Right lobe of liver (tissue), 6 donors: Measurements from ENCODE around the gene C10orf95. TPM values are rescaled to one million over a fixed set of nuclear protein-coding genes. Genes with fewer than 3 reads are reported as not detected.

ENCODE experiments used
- ATAC-seq, 4 donors: fragments of 200-7000 bp; cut with Tn5 transposase; one replicate each; pipeline ENCODE4 v1.9.1; 2020; ENCODE audit warnings: mild to moderate bottlenecking in 4 of 4, moderate library complexity in 4 of 4
- DNase-seq, 3 donors: peaks; one replicate each; pipeline ENCODE4 v3.0.0-alpha.2; 2020
- H3K27ac ChIP-seq, 3 donors: fragments of 200-600 bp; one replicate each; pipeline ENCODE4 v1.8.0; 2022
- H3K27me3 ChIP-seq, 2 donors: fragments of 200-600 bp; one replicate each; pipeline ENCODE4 v1.8.0; 2022
- H3K36me3 ChIP-seq, 4 donors: fragments of 200-600 bp; sonication (generic) in 1 of 4; one replicate each; pipeline versions ENCODE4 v1.5.1 to v1.8.0; 2017 to 2022; ENCODE audit warnings: control low read depth in 1 of 4
- H3K4me1 ChIP-seq, 4 donors: fragments of 200-600 bp; sonication (generic) in 1 of 4; one replicate each; pipeline versions ENCODE4 v1.5.1 to v1.8.0; 2017 to 2022; ENCODE audit warnings: control low read depth in 1 of 4
- H3K4me3 ChIP-seq, 3 donors: fragments of 200-600 bp; one replicate each; pipeline ENCODE4 v1.8.0; 2022
- H3K9me3 ChIP-seq, 4 donors: fragments of 200-600 bp; sonication (generic) in 1 of 4; one replicate each; pipeline versions ENCODE4 v1.5.1 to v1.8.0; 2017 to 2022; ENCODE audit warnings: control low read depth in 1 of 4
- POLR2A ChIP-seq: fragments of 450-650 bp; IDR thresholded peaks from one replicate; pipeline ENCODE4 v1.6.1; 2017; ENCODE audit warnings: antibody characterized with exemption, mild to moderate bottlenecking
- WGBS: methylation state at CpG from one replicate; pipeline ENCODE4 v1.1.6; 2018; ENCODE audit warnings: low coverage, low lambda C conversion rate; ENCODE audit not compliant: insufficient coverage; ENCODE audit errors: missing lambda C conversion rate; 5-methylcytosine and 5-hydroxymethylcytosine counted together
- intact Hi-C, 2 donors: fragments of 100-400 bp; cut with DNase I; formaldehyde crosslinking; loops; one replicate each; pipeline versions ENCODE4 v1.11.2 to v1.14.1; 2022
- total RNA-seq, 6 experiments: library from RNA; depleted of rRNA in 2 of 6; stranded (reverse); fragments of >200 nt in 2 of 6; fragmentation: NEBNext Ultra II Directional in 3 of 6; extraction: Animal tissue kit (Norgen Biotek cat#: 25700) in 3 of 6; gene quantifications; one replicate each; pipeline versions ENCODE4 v1.1.0 to v1.2.4, GENCODE V29; 2016 to 2023
- TF ChIP-seq, protein P1 (sequence below), 4 donors: fragments of 200-600 bp in 3 of 4; fragments of 450-650 bp in 1 of 4; IDR thresholded peaks; one replicate each; pipeline versions ENCODE4 v1.5.1 to v1.8.0; 2016 to 2022; ENCODE audit warnings: antibody characterized with exemption in 4 of 4, mild to moderate bottlenecking in 2 of 4
- donor health status: DM: no; HTN: yes; CAD: no.
- donor health status: DM: no; HTN: no; CAD: no.
- donor health status: DM: no; HTN: no; CAD: no.
- donor health status: DM: no; HTN: yes; CAD: no.
- donor health status: DM: no; HTN: yes; CAD: no.

The C10orf95 gene
- total RNA-seq, 6 experiments from 2014 or later, result not detected

DNA sequence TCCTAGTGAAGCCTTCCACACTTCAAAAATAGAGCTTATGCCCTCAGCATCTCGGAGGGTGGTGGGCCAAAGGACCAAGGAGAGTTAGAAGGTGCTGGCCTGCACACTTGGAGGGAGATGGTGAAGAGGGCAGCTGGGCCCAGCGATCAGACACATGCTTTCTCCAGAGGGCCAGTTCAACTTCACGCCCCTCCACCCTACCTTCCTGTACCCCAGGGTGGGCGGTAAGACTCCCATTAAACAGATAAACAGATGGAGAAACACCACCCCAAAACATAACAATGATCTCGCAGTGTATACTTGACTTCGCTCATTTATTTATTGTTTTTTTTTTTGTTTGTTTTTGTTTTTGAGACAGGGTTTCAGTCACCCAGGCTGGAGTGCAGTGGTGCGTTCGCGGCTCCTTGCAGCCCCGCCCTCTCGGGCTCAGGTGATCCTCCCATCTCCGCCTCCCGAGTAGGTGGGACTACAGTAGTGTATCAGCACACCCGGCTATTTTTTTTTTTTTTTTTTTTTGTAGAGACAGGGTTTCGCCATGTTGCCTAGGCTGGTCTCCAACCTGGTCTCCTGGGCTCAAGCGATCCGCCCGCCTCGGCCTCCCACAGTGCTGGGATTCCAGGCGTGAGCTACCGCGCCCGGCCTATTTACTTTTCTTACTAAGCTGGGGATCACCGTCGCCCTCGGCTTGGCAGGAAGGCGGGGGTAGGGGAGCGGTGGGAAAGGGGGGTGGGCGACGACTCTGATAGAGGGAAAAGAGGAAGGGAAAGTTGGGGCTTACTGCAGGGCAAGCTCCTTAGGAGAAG lies 1.8 kb downstream of the C10orf95 start:
- ATAC-seq, result peak; percentile 75 to 87 (median 78)
- TF ChIP-seq, protein P1, sequence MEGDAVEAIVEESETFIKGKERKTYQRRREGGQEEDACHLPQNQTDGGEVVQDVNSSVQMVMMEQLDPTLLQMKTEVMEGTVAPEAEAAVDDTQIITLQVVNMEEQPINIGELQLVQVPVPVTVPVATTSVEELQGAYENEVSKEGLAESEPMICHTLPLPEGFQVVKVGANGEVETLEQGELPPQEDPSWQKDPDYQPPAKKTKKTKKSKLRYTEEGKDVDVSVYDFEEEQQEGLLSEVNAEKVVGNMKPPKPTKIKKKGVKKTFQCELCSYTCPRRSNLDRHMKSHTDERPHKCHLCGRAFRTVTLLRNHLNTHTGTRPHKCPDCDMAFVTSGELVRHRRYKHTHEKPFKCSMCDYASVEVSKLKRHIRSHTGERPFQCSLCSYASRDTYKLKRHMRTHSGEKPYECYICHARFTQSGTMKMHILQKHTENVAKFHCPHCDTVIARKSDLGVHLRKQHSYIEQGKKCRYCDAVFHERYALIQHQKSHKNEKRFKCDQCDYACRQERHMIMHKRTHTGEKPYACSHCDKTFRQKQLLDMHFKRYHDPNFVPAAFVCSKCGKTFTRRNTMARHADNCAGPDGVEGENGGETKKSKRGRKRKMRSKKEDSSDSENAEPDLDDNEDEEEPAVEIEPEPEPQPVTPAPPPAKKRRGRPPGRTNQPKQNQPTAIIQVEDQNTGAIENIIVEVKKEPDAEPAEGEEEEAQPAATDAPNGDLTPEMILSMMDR (IDR thresholded peaks at IDR 0.05), result no peak
- no peak for TF ChIP-seq POLR2A
- 5% methylated on average over 28 of the region's 30 CpGs for WGBS
- Histone ChIP-seq H3K9me3 (no peaks in the 10 kb centered on the region), H3K27ac (peak overlapping the region; percentile 54 to 76 (median 66)), H3K27me3 (no peaks in the 10 kb centered on the region), H3K4me3 (peak overlapping the region; percentile 62 to 92 (median 77)), H3K36me3 (no peaks in the 10 kb centered on the region), H3K4me1 (peaks cover 0 to 24% (median 3%) of the 10 kb centered on the region in 4 donors)
- peak; percentile 81 to 90 (median 87) for DNase-seq
- intact Hi-C loops, result no loop called here

DNA sequence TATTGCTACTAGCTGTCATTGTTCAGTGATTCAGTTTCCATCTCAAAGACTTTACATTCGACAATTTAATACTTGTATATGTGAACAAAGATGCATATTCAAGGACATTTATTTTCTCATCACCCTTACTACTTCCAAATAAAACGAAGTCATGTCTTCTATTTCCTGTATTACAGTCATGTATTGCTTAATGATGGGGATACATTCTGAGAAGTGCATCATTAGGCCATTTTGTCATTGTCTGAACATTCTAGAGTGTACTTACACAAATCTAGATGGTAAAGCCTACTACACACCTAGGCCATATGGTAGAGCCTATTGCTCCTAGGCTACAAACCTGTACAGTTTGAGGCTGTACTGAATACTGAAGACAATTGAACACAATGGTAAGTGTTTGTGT lies 6.5 kb downstream of the C10orf95 start:
- peaks cover 0 to 3% (median 0%) of the 10 kb centered on the region in 4 donors for H3K4me1 ChIP-seq
- TF ChIP-seq POLR2A, result no peak
- TF ChIP-seq, protein P1 (IDR thresholded peaks at IDR 0.05), result no peak
- intact Hi-C loops, result no loop called here
- no peak overlapping the region for H3K4me3 ChIP-seq
- no peak for ATAC-seq
- H3K27me3 ChIP-seq, result no peaks in the 10 kb centered on the region
- no peak overlapping the region for H3K27ac ChIP-seq
- no peaks in the 10 kb centered on the region for H3K9me3 ChIP-seq
- H3K36me3 ChIP-seq, result no peaks in the 10 kb centered on the region
- 52% methylated on average over 2 of the region's 2 CpGs for WGBS
- no peak for DNase-seq

DNA sequence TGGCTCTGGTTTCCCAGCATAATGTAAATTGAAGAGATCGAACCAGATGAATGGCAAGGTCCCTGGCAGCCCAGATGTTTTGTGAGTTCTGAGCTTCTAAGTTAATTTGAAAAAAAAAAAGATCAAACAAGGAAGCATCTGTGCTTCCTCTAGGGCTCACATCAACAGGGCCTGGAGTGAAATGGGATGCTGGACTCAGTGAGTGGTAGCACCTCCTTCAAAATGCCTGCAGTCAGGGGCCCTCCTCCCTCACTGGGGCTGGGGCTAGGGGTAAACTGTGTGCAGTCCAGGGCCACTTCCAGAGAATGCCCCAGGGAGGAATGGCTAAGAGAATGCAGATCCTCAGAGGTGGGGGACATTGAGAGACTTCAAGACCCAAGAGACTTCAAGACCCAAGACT lies 13.0 kb downstream of the C10orf95 start:
- Histone ChIP-seq H3K4me1 (peaks cover 0 to 12% (median 5%) of the 10 kb centered on the region in 4 donors), H3K36me3 (no peaks in the 10 kb centered on the region), H3K4me3 (no peak overlapping the region), H3K9me3 (no peaks in the 10 kb centered on the region), H3K27me3 (no peaks in the 10 kb centered on the region), H3K27ac (no peak overlapping the region)
- DNase-seq (no peak), ATAC-seq (no peak)
- intact Hi-C loops, result no loop called here
- 100% methylated on average over 1 of the region's 1 CpG for WGBS
- TF ChIP-seq, protein P1 (IDR thresholded peaks at IDR 0.05), result no peak
- no peak for TF ChIP-seq POLR2A

DNA sequence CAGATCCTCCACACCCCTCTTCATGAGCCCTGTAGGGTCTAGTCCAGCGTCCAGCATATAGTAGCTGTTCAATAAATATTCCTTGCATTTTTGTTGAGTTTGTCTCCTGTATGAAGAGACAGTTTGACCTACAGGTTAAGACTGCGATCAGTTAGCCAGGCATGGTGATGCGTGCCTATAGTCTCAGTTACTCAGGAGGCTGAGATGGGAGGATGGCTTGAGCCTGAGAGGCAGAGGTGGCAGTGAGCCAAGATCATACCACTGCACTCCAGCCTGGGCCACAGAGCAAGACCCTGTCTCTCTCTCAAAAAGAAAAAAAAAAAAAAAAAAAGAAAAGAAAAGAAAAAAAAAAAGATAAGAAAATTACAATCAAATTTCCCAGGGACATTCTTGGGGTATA lies 13.8 kb downstream of the C10orf95 start:
- Histone ChIP-seq H3K36me3 (no peaks in the 10 kb centered on the region), H3K27ac (no peak overlapping the region), H3K4me3 (no peak overlapping the region), H3K4me1 (peaks cover 0 to 12% (median 5%) of the 10 kb centered on the region in 4 donors), H3K9me3 (no peaks in the 10 kb centered on the region), H3K27me3 (no peaks in the 10 kb centered on the region)
- 94% methylated on average over 3 of the region's 3 CpGs for WGBS
- intact Hi-C loops, result no loop called here
- no peak for DNase-seq
- no peak for ATAC-seq
- TF ChIP-seq, protein P1 (IDR thresholded peaks at IDR 0.05), result no peak
- TF ChIP-seq POLR2A, result no peak
